ENCODE data around the gene ARHGAP15.

Gene ARHGAP15

GRCh38 chr2:143645921-143646645, 516.9 kb downstream of the ARHGAP15 start:
- TF ChIP-seq CTCF (IDR thresholded peaks at IDR 0.05; ENCODE audit: insufficient read depth, missing control alignments), result no peak
- no peak for DNase-seq (ENCODE audit: insufficient read length, low spot score)
- FAIRE-seq, result no peak

DNA sequence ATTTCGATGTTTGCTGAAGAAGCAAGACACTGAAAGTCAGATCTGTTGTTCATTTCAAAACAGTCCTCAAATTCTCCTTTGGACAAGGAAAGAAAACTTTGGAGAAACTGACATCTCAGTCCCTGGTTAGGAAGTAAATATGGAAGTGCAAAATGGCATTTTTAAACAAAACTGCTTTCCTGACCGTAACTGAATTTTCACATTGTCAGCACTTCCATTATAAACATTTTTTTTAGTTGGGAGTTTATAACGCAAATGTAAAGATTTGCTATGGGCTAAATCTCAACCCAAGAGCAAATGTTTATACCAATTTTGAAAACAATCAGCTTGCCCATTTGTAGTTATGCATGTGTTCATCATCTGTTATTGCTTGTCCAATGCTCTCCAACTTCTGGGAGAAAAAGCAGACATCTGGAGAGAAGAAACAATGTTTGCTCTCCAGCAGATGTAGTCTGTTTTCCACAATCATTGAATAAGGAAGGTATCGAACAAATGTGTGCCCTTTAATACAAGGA, 520.1 kb downstream of the ARHGAP15 start:
- no peak for DNase-seq (ENCODE audit: insufficient read length, low spot score)
- FAIRE-seq, result no peak
- TF ChIP-seq CTCF (IDR thresholded peaks at IDR 0.05; ENCODE audit: insufficient read depth, missing control alignments), result no peak

GRCh38 chr2:143652692-143653091, 523.5 kb downstream of the ARHGAP15 start:
- FAIRE-seq (no peak), DNase-seq (ENCODE audit: insufficient read length, low spot score) (no peak)
- no peak for TF ChIP-seq CTCF (IDR thresholded peaks at IDR 0.05; ENCODE audit: insufficient read depth, missing control alignments)

DNA sequence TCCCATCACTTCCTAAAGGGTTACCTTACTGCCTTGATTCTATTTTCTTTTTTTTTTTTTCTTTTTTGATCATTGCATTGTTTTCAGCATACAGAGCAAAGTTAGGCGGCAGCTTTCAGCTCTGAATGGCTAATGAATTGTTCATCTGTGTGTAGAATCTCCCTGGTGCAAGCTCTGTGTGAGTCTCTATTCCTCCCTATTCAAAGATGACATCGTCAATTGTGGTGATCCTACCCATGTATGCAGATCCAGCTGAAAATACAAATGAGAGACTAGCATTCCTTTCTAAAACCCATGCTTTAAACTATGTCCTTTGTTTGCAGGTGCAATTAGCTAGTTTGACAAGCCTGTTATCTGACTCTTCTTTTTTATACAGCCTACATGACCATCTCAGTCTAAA, 539.0 kb downstream of the ARHGAP15 start:
- no peak for TF ChIP-seq CTCF (IDR thresholded peaks at IDR 0.05; ENCODE audit: insufficient read depth, missing control alignments)
- no peak for DNase-seq (ENCODE audit: insufficient read length, low spot score)
- no peak for FAIRE-seq

GRCh38 chr2:143674051-143674450, 544.8 kb downstream of the ARHGAP15 start:
- no peak for FAIRE-seq
- no peak for DNase-seq (ENCODE audit: insufficient read length, low spot score)
- no peak for TF ChIP-seq CTCF (IDR thresholded peaks at IDR 0.05; ENCODE audit: insufficient read depth, missing control alignments)

DNA sequence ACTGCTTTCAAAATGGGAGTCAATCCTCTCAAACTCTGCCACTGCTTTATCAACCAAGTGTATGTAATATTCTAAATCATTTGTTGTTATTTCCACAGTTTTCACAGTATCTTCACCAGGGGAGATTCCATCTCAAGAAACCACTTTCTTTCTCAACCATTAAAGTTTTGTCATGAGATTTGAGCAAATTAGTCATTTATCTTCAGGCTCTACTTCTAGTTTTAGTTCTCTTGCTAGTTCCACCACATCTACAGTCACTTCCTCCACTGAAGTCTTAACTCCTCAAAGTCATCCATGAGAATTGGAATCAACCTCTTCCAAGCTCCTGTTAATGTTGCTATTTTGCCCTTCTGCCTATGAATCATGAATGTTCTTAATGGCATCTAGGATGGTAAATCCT, 545.8 kb downstream of the ARHGAP15 start:
- DNase-seq (ENCODE audit: insufficient read length, low spot score) (no peak), FAIRE-seq (no peak)
- no peak for TF ChIP-seq CTCF (IDR thresholded peaks at IDR 0.05; ENCODE audit: insufficient read depth, missing control alignments)

- FAIRE-seq, result no peak
- DNase-seq (ENCODE audit: insufficient read length, low spot score), result no peak
- no peak for TF ChIP-seq CTCF (IDR thresholded peaks at IDR 0.05; ENCODE audit: insufficient read depth, missing control alignments)
Observed at GRCh38 chr2:143679617-143680016, 550.4 kb downstream of the ARHGAP15 start.
